Activated effector memory CD4-positive, alpha-beta T cell treated with anti-CD3 and anti-CD28 coated beads, Interleukin-2, amount 50 U/mL, for 16 hours (primary cell): ENCODE data around the gene DOCK2.
"Not testable (repeated sequence)": the region's sequence is repeated elsewhere in the genome, so short reads cannot be mapped to it uniquely, and the experiment has no call there.

Experiments
- DNase-seq: peaks from one replicate; pipeline ENCODE4 v3.0.0-alpha.2; 2020

Gene DOCK2

GRCh38 chr5:169760229-169760628 lies 123.2 kb downstream of the DOCK2 start:
- DNase-seq = no peak

- DNase-seq = no peak
Observed at GRCh38 chr5:169762338-169763095, 125.4 kb downstream of the DOCK2 start.

- DNase-seq = no peak
Observed at GRCh38 chr5:169763376-169764017, 126.4 kb downstream of the DOCK2 start.

- no peak for DNase-seq
Observed at GRCh38 chr5:169764018-169764378, 126.9 kb downstream of the DOCK2 start.

GRCh38 chr5:169765176-169765996 lies 128.3 kb downstream of the DOCK2 start:
- no peak for DNase-seq

- DNase-seq = not testable (repeated sequence)
Observed at GRCh38 chr5:169766943-169767342, 129.9 kb downstream of the DOCK2 start.

- no peak for DNase-seq
Observed at GRCh38 chr5:169767938-169768337, 130.9 kb downstream of the DOCK2 start.

GRCh38 chr5:169768416-169768815 lies 131.3 kb downstream of the DOCK2 start:
- DNase-seq = no peak

- no peak for DNase-seq
Observed at GRCh38 chr5:169770109-169770508, 133.0 kb downstream of the DOCK2 start.

GRCh38 chr5:169772256-169772655 lies 135.2 kb downstream of the DOCK2 start:
- no peak for DNase-seq

GRCh38 chr5:169772688-169773087 lies 135.6 kb downstream of the DOCK2 start:
- DNase-seq = no peak

- DNase-seq = no peak
Observed at GRCh38 chr5:169777159-169777558, 140.1 kb downstream of the DOCK2 start.

- DNase-seq = no peak
Observed at GRCh38 chr5:169778622-169779596, 141.8 kb downstream of the DOCK2 start.

- DNase-seq = no peak
Observed at GRCh38 chr5:169781420-169782345, 144.6 kb downstream of the DOCK2 start.

- no peak for DNase-seq
Observed at GRCh38 chr5:169785771-169786618, 148.9 kb downstream of the DOCK2 start.

- no peak for DNase-seq
Observed at GRCh38 chr5:169788168-169788567, 151.1 kb downstream of the DOCK2 start.

- DNase-seq = no peak
Observed at GRCh38 chr5:169789417-169789940, 152.4 kb downstream of the DOCK2 start.

- no peak for DNase-seq
Observed at GRCh38 chr5:169791251-169791650, 154.2 kb downstream of the DOCK2 start.

- no peak for DNase-seq
Observed at GRCh38 chr5:169795338-169795737, 158.3 kb downstream of the DOCK2 start.

- no peak for DNase-seq
Observed at GRCh38 chr5:169796731-169797130, 159.7 kb downstream of the DOCK2 start.
